D721Med (cell line): Measurements from ENCODE around the gene SOX30.

Experiments
- DNase-seq: peaks from one replicate; pipeline ENCODE4 v3.0.0; 2011; ENCODE audit warnings: low spot score; ENCODE audit not compliant: insufficient read length
- FAIRE-seq: peaks from 2 replicates; lab custom pipeline; 2011; peaks lifted over from hg19 to GRCh38; lab: Jason Lieb, UNC
- CTCF ChIP-seq: IDR thresholded peaks from 2 replicates; pipeline ENCODE4 v1.5.1; 2012; ENCODE audit warnings: mild to moderate bottlenecking, control low read depth; ENCODE audit not compliant: insufficient read depth; ENCODE audit errors: missing control alignments

Gene SOX30

GRCh38 chr5:157582731-157583620 lies 69.3 kb downstream of the SOX30 start:
- TF ChIP-seq CTCF = no peak
- no peak for FAIRE-seq
- DNase-seq = no peak

- TF ChIP-seq CTCF = no peak
- FAIRE-seq (no peak), DNase-seq (no peak)
Observed at GRCh38 chr5:157581901-157582300, 70.3 kb downstream of the SOX30 start.

GRCh38 chr5:157578079-157578780 lies 74.0 kb downstream of the SOX30 start:
- FAIRE-seq = no peak
- no peak for TF ChIP-seq CTCF

GRCh38 chr5:157576678-157577077 lies 75.6 kb downstream of the SOX30 start:
- FAIRE-seq = no peak
- no peak for TF ChIP-seq CTCF
- no peak for DNase-seq

More at GRCh38 chr5:157578079-157578780, 74.0 kb downstream of the SOX30 start:
- DNase-seq = no peak
